ENCODE measurements around the gene CLCN7. TPM values are rescaled to one million over a fixed set of nuclear protein-coding genes. Genes with fewer than 3 reads are reported as not detected.

Gene CLCN7
- polyA plus RNA-seq, 2 donors, result 18.7 to 33.1 TPM

- no peaks in the 10 kb centered on the region for H3K9me3 ChIP-seq (ENCODE audit: control insufficient read depth in 2 of 2, insufficient read depth in 1 of 2, low read depth in 1 of 2, low read length in 1 of 2)
- H3K27me3 ChIP-seq (ENCODE audit: control insufficient read depth in 1 of 2, insufficient read depth in 2 of 2, low read length in 2 of 2), result no peaks in the 10 kb centered on the region
- H3K27ac ChIP-seq (ENCODE audit: low read depth in 2 of 2, low read length in 1 of 2), result no peak overlapping the region
- peaks cover 0 to 46% of the 10 kb centered on the region in 2 donors for H3K36me3 ChIP-seq (ENCODE audit: control insufficient read depth in 2 of 2, insufficient read depth in 2 of 2, low read length in 1 of 2)
- H3K4me3 ChIP-seq (ENCODE audit: low read depth in 1 of 2, low read length in 2 of 2), result no peak overlapping the region
- WGBS, 2 donors, result 91% methylated on average over 25 of the region's 25 CpGs
- peaks cover 0 to 12% of the 10 kb centered on the region in 2 donors for H3K4me1 ChIP-seq (ENCODE audit: control insufficient read depth in 2 of 2, insufficient read depth in 2 of 2, low read length in 1 of 2)
Observed at GRCh38 chr16:1495889-1496262, 21.0 kb upstream of the CLCN7 start.

DNA sequence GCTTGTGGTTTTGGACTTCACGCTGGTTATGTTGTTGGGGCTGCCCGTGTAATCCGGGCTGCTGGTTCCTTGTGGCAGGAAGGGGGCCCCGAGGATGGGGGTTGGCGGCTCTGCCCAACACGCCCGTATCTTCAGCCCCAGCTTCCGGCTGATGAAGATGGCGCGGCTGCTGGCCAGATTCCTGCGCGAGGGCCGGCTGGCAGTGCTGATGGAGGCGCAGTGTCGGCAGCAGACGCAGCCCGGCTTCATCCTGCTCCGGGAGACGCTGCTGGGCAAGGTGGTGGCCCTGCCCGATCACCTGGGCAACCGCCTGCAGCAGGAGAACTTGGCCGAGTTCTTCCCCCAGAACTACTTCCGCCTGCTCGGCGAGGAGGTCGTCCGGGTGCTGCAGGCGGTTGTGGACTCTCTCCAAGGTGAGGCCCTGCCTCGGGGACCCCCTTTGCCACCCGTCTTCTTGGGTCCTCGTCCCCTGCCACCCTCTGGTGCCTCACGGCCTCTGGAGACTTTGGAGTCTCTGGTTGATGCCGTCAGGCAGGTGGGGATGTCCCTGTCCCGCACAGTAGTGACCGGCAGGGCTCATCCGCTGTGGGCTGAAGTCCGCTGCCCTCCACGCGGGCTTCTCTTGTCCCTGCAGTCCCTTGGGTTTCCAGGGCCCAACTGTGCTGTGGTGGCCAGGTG is 20.5 kb upstream of the CLCN7 start:
- WGBS, 2 donors, result 90 to 95% methylated on average over 38 to 39 of the region's 39 CpGs

DNA sequence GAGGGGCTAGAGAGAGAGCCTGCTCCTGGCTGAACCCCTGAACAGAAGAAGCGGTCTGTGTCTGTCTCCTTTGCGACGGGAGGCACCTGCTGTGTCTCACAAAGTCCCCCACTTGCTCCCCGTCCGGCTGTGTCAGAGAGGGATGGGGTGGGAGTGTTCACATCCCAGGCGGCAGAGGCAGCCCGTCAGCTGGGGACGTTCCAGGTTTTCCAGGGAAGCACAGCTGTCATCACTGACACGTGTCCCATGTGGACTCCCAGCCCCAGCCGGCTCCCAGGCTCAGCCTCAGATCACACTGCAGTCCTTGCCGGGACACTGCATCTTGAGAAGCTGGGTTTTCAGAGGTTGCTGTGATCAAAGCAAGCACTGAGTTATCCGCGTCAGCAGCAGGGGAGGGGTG is 19.9 kb upstream of the CLCN7 start:
- Histone ChIP-seq H3K27me3 (ENCODE audit: control insufficient read depth in 1 of 2, insufficient read depth in 2 of 2, low read length in 2 of 2) (no peaks in the 10 kb centered on the region), H3K4me1 (ENCODE audit: control insufficient read depth in 2 of 2, insufficient read depth in 2 of 2, low read length in 1 of 2) (peaks cover 0 to 12% of the 10 kb centered on the region in 2 donors), H3K27ac (ENCODE audit: low read depth in 2 of 2, low read length in 1 of 2) (no peak overlapping the region), H3K36me3 (ENCODE audit: control insufficient read depth in 2 of 2, insufficient read depth in 2 of 2, low read length in 1 of 2) (peaks cover 0 to 37% of the 10 kb centered on the region in 2 donors), H3K4me3 (ENCODE audit: low read depth in 1 of 2, low read length in 2 of 2) (no peak overlapping the region), H3K9me3 (ENCODE audit: control insufficient read depth in 2 of 2, insufficient read depth in 1 of 2, low read depth in 1 of 2, low read length in 1 of 2) (no peaks in the 10 kb centered on the region)
- 73 to 81% methylated on average over 13 of the region's 13 CpGs for WGBS, 2 donors

More for the DNA sequence above, 20.5 kb upstream of the CLCN7 start:
- no peaks in the 10 kb centered on the region for H3K9me3 ChIP-seq (ENCODE audit: control insufficient read depth in 2 of 2, insufficient read depth in 1 of 2, low read depth in 1 of 2, low read length in 1 of 2)
- peaks cover 0 to 12% of the 10 kb centered on the region in 2 donors for H3K4me1 ChIP-seq (ENCODE audit: control insufficient read depth in 2 of 2, insufficient read depth in 2 of 2, low read length in 1 of 2)
- H3K4me3 ChIP-seq (ENCODE audit: low read depth in 1 of 2, low read length in 2 of 2), result no peak overlapping the region
- peaks cover 0 to 44% of the 10 kb centered on the region in 2 donors for H3K36me3 ChIP-seq (ENCODE audit: control insufficient read depth in 2 of 2, insufficient read depth in 2 of 2, low read length in 1 of 2)
- H3K27me3 ChIP-seq (ENCODE audit: control insufficient read depth in 1 of 2, insufficient read depth in 2 of 2, low read length in 2 of 2), result no peaks in the 10 kb centered on the region
- no peak overlapping the region for H3K27ac ChIP-seq (ENCODE audit: low read depth in 2 of 2, low read length in 1 of 2)

- peak overlapping the region in 1 of 2 donors; percentile 14 for H3K27ac ChIP-seq (ENCODE audit: low read depth in 2 of 2, low read length in 1 of 2)
- WGBS, 2 donors, result 21 to 27% methylated on average over 21 to 25 of the region's 25 CpGs
Observed at GRCh38 chr16:1494129-1494640, 19.4 kb upstream of the CLCN7 start.

DNA sequence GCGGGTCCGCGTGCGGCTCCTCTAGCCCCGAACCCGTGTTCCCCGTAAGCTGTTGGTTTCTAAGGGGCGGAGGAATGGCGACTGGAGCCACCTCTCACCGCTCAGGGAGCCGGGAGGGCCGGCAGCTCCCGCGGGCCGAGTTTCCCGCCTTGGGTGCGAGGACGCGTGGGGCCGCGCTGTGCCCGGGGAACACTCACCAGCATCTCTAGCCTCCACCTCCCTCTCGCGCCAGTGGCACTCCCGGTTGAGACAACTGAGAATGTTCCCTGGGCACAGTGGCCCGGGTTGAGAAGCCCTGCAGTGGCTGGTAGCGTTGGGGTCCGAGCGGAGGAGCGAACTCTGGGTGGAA is 18.9 kb upstream of the CLCN7 start:
- peaks cover 0 to 12% of the 10 kb centered on the region in 2 donors for H3K4me1 ChIP-seq (ENCODE audit: control insufficient read depth in 2 of 2, insufficient read depth in 2 of 2, low read length in 1 of 2)
- no peaks in the 10 kb centered on the region for H3K9me3 ChIP-seq (ENCODE audit: control insufficient read depth in 2 of 2, insufficient read depth in 1 of 2, low read depth in 1 of 2, low read length in 1 of 2)
- WGBS, 2 donors, result 0 to 2% methylated on average over 28 to 30 of the region's 30 CpGs
- peak overlapping the region in 1 of 2 donors; percentile 82 for H3K27ac ChIP-seq (ENCODE audit: low read depth in 2 of 2, low read length in 1 of 2)
- H3K36me3 ChIP-seq (ENCODE audit: control insufficient read depth in 2 of 2, insufficient read depth in 2 of 2, low read length in 1 of 2), result peaks cover 0 to 31% of the 10 kb centered on the region in 2 donors
- H3K4me3 ChIP-seq (ENCODE audit: low read depth in 1 of 2, low read length in 2 of 2), result peak overlapping the region; percentile 82
- no peaks in the 10 kb centered on the region for H3K27me3 ChIP-seq (ENCODE audit: control insufficient read depth in 1 of 2, insufficient read depth in 2 of 2, low read length in 2 of 2)

More at GRCh38 chr16:1494129-1494640, 19.4 kb upstream of the CLCN7 start:
- Histone ChIP-seq H3K36me3 (ENCODE audit: control insufficient read depth in 2 of 2, insufficient read depth in 2 of 2, low read length in 1 of 2) (peaks cover 0 to 35% of the 10 kb centered on the region in 2 donors), H3K27me3 (ENCODE audit: control insufficient read depth in 1 of 2, insufficient read depth in 2 of 2, low read length in 2 of 2) (no peaks in the 10 kb centered on the region), H3K4me1 (ENCODE audit: control insufficient read depth in 2 of 2, insufficient read depth in 2 of 2, low read length in 1 of 2) (peaks cover 0 to 12% of the 10 kb centered on the region in 2 donors), H3K9me3 (ENCODE audit: control insufficient read depth in 2 of 2, insufficient read depth in 1 of 2, low read depth in 1 of 2, low read length in 1 of 2) (no peaks in the 10 kb centered on the region), H3K4me3 (ENCODE audit: low read depth in 1 of 2, low read length in 2 of 2) (peak overlapping the region; percentile 82)

GRCh38 chr16:1492923-1493745 is 18.3 kb upstream of the CLCN7 start, which contains the start of gene TELO2:
Gene TELO2, plus strand, starts transcription at chr16:1493360. Its CDS starts 922 bp downstream, at chr16:1494282.
- peaks cover 0 to 12% of the 10 kb centered on the region in 2 donors for H3K4me1 ChIP-seq (ENCODE audit: control insufficient read depth in 2 of 2, insufficient read depth in 2 of 2, low read length in 1 of 2)
- no peaks in the 10 kb centered on the region for H3K27me3 ChIP-seq (ENCODE audit: control insufficient read depth in 1 of 2, insufficient read depth in 2 of 2, low read length in 2 of 2)
- H3K27ac ChIP-seq (ENCODE audit: low read depth in 2 of 2, low read length in 1 of 2), result peak within 1 kb of the TSS; percentile 70 to 82
- no peaks in the 10 kb centered on the region for H3K9me3 ChIP-seq (ENCODE audit: control insufficient read depth in 2 of 2, insufficient read depth in 1 of 2, low read depth in 1 of 2, low read length in 1 of 2)
- H3K36me3 ChIP-seq (ENCODE audit: control insufficient read depth in 2 of 2, insufficient read depth in 2 of 2, low read length in 1 of 2), result peaks cover 0 to 30% of the 10 kb centered on the region in 2 donors
- WGBS, 2 donors, result 0 to 1% methylated on average over 75 to 89 of the region's 89 CpGs
- H3K4me3 ChIP-seq (ENCODE audit: low read depth in 1 of 2, low read length in 2 of 2), result peak within 1 kb of the TSS; percentile 82

DNA sequence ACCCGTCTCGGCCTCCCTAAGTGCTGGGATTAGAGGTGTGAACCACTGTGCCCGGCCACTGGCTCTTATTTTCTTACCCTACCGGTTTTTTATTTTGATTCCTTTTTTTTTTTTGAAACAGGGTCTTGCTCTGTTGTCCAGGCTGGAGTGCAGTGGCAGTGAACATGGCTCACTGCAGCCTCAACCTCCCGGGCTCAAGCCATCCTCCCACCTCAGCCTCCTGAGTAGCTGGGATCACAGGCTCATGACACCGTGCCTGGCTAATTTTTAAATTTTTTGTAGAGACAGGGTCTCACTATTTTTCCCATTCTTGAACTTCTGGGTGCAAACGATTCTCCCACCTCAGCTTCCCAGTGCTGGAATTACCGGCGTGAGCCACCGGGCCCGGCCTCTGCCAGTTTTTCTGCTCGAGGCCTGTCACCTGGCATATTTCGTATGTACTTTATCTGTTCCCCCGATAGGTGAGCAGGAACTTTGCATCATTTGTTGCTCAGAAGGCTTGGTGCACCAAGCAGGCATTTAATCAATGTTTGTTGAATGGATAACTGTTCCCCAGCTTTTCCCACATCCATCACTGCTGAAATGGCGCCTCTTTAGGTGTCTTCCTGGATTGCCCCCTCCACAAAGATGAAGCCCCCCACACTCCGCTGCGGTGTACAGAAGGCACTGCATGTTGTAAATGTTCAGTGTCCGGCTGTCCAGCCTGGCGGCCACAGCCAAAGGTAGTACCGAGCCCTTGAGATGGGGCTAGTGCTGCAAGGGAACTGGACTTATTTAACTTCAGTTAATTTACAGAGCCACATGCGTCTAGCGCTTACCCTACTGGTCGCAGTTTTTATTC is 17.5 kb upstream of the CLCN7 start:
- Histone ChIP-seq H3K36me3 (ENCODE audit: control insufficient read depth in 2 of 2, insufficient read depth in 2 of 2, low read length in 1 of 2) (peaks cover 0 to 26% of the 10 kb centered on the region in 2 donors), H3K27me3 (ENCODE audit: control insufficient read depth in 1 of 2, insufficient read depth in 2 of 2, low read length in 2 of 2) (no peaks in the 10 kb centered on the region), H3K4me3 (ENCODE audit: low read depth in 1 of 2, low read length in 2 of 2) (peak overlapping the region; percentile 44 to 82), H3K9me3 (ENCODE audit: control insufficient read depth in 2 of 2, insufficient read depth in 1 of 2, low read depth in 1 of 2, low read length in 1 of 2) (no peaks in the 10 kb centered on the region), H3K27ac (ENCODE audit: low read depth in 2 of 2, low read length in 1 of 2) (peak overlapping the region; percentile 69 to 81), H3K4me1 (ENCODE audit: control insufficient read depth in 2 of 2, insufficient read depth in 2 of 2, low read length in 1 of 2) (peaks cover 0 to 12% of the 10 kb centered on the region in 2 donors)
- 79 to 88% methylated on average over 23 of the region's 23 CpGs for WGBS, 2 donors

- Histone ChIP-seq H3K27me3 (ENCODE audit: control insufficient read depth in 1 of 2, insufficient read depth in 2 of 2, low read length in 2 of 2) (no peaks in the 10 kb centered on the region), H3K4me1 (ENCODE audit: control insufficient read depth in 2 of 2, insufficient read depth in 2 of 2, low read length in 1 of 2) (peaks cover 0 to 12% of the 10 kb centered on the region in 2 donors), H3K4me3 (ENCODE audit: low read depth in 1 of 2, low read length in 2 of 2) (no peak overlapping the region), H3K9me3 (ENCODE audit: control insufficient read depth in 2 of 2, insufficient read depth in 1 of 2, low read depth in 1 of 2, low read length in 1 of 2) (no peaks in the 10 kb centered on the region), H3K36me3 (ENCODE audit: control insufficient read depth in 2 of 2, insufficient read depth in 2 of 2, low read length in 1 of 2) (peaks cover 0 to 16% of the 10 kb centered on the region in 2 donors), H3K27ac (ENCODE audit: low read depth in 2 of 2, low read length in 1 of 2) (no peak overlapping the region)
- 80 to 81% methylated on average over 12 of the region's 12 CpGs for WGBS, 2 donors
Observed at GRCh38 chr16:1491327-1491726, 16.5 kb upstream of the CLCN7 start.

- Histone ChIP-seq H3K27ac (ENCODE audit: low read depth in 2 of 2, low read length in 1 of 2) (no peak overlapping the region), H3K4me3 (ENCODE audit: low read depth in 1 of 2, low read length in 2 of 2) (no peak overlapping the region), H3K4me1 (ENCODE audit: control insufficient read depth in 2 of 2, insufficient read depth in 2 of 2, low read length in 1 of 2) (peaks cover 0 to 5% of the 10 kb centered on the region in 2 donors), H3K9me3 (ENCODE audit: control insufficient read depth in 2 of 2, insufficient read depth in 1 of 2, low read depth in 1 of 2, low read length in 1 of 2) (no peaks in the 10 kb centered on the region), H3K27me3 (ENCODE audit: control insufficient read depth in 1 of 2, insufficient read depth in 2 of 2, low read length in 2 of 2) (no peaks in the 10 kb centered on the region), H3K36me3 (ENCODE audit: control insufficient read depth in 2 of 2, insufficient read depth in 2 of 2, low read length in 1 of 2) (no peaks in the 10 kb centered on the region)
- 91% methylated on average over 12 of the region's 12 CpGs for WGBS, 2 donors
Observed at GRCh38 chr16:1489077-1489476, 14.2 kb upstream of the CLCN7 start.
